Neural cell (in vitro differentiated cells): ENCODE measurements around the gene TRPM3. TPM values are rescaled to one million over a fixed set of nuclear protein-coding genes. Genes with fewer than 3 reads are reported as not detected.
A peak's percentile ranks its signal among the peaks of the same experiment; 100 is the strongest.

Experiments used
- H2AFZ ChIP-seq: fragments of 200-600, 300-800 bp; sonication (generic), shearing (Covaris generic); 2 replicates; pipeline ENCODE4 v1.6.0; 2014; ENCODE audit warnings: low read depth, mild to moderate bottlenecking, antibody characterized with exemption, low read length, moderate library complexity
- H3F3A ChIP-seq: fragments of 200-600 bp; shearing (Covaris generic); 2 replicates; pipeline ENCODE4 v1.6.1; 2016; ENCODE audit warnings: mild to moderate bottlenecking, moderate library complexity, mixed read lengths, antibody characterized with exemption, low read length; ENCODE audit not compliant: insufficient read depth, poor library complexity, severe bottlenecking
- H3K27ac ChIP-seq: fragments of 200-600, 300-800 bp; sonication (generic), shearing (Covaris generic); 2 replicates; pipeline ENCODE4 v1.5.1; 2014; ENCODE audit warnings: mild to moderate bottlenecking, low read length, moderate library complexity
- H3K27me3 ChIP-seq: fragments of 300-800, 200-600 bp; sonication (generic), shearing (Covaris generic); 2 replicates; pipeline ENCODE4 v1.6.0; 2014; ENCODE audit warnings: mild to moderate bottlenecking, low read depth, low read length, moderate library complexity; ENCODE audit not compliant: insufficient read depth
- H3K36me3 ChIP-seq: fragments of 300-800, 200-600 bp; sonication (generic), shearing (Covaris generic); 2 replicates; pipeline ENCODE4 v1.5.1; 2014; ENCODE audit warnings: mild to moderate bottlenecking, antibody characterized with exemption, low read length, moderate library complexity; ENCODE audit not compliant: insufficient read depth
- H3K4me2 ChIP-seq: fragments of 300-800, 200-600 bp; sonication (generic), shearing (Covaris generic); 2 replicates; pipeline ENCODE4 v1.6.0; 2014; ENCODE audit warnings: mild to moderate bottlenecking, low read length
- H3K4me3 ChIP-seq: fragments of 300-800, 200-600 bp; sonication (generic), shearing (Covaris generic); 2 replicates; pipeline ENCODE4 v1.5.1; 2014; ENCODE audit warnings: mild to moderate bottlenecking, low read length, moderate library complexity
- H3K79me2 ChIP-seq: fragments of 200-600 bp; shearing (Covaris generic); replicated peaks from 2 replicates; pipeline ENCODE4 v1.6.0; 2014; ENCODE audit warnings: mild to moderate bottlenecking, low read length, moderate library complexity; ENCODE audit not compliant: insufficient read depth
- H3K9ac ChIP-seq: fragments of 300-800, 200-600 bp; sonication (generic), shearing (Covaris generic); 2 replicates; pipeline ENCODE4 v1.6.1; 2016; ENCODE audit warnings: mild to moderate bottlenecking, low read length, mixed read lengths
- H3K9me2 ChIP-seq: fragments of 200-600 bp; shearing (Covaris generic); 2 replicates; pipeline ENCODE4 v1.6.1; 2016; ENCODE audit warnings: mild to moderate bottlenecking, low read length, mixed read lengths; ENCODE audit not compliant: insufficient read depth
- H3K9me3 ChIP-seq: fragments of 200-600, 300-800 bp; sonication (generic), shearing (Covaris generic); 2 replicates; pipeline ENCODE4 v1.6.1; 2016; ENCODE audit warnings: mild to moderate bottlenecking, mixed run types, low read length, moderate library complexity, mixed read lengths
- H4K20me1 ChIP-seq: fragments of 200-600 bp; shearing (Covaris generic); 2 replicates; pipeline ENCODE4 v1.6.1; 2016; ENCODE audit warnings: mild to moderate bottlenecking, mixed run types; ENCODE audit not compliant: insufficient read depth
- EP300 ChIP-seq: fragments of 450-650 bp; conservative IDR thresholded peaks from 2 replicates; pipeline ENCODE4 v1.6.1; 2014; ENCODE audit warnings: antibody characterized with exemption, mild to moderate bottlenecking, moderate library complexity; ENCODE audit not compliant: poor library complexity, severe bottlenecking
- EZH2 ChIP-seq: fragments of 200-600, 300-800 bp; shearing (Covaris generic), sonication (generic); IDR thresholded peaks from 2 replicates; pipeline ENCODE4 v1.6.1; 2014; ENCODE audit warnings: antibody characterized with exemption, low read length, borderline replicate concordance, mild to moderate bottlenecking; ENCODE audit not compliant: insufficient read depth, poor library complexity, severe bottlenecking
- MXI1 ChIP-seq: fragments of 450-650 bp; conservative IDR thresholded peaks from 2 replicates; pipeline ENCODE4 v1.6.1; 2014; ENCODE audit warnings: antibody characterized with exemption, mild to moderate bottlenecking; ENCODE audit not compliant: poor library complexity, severe bottlenecking
- POLR2AphosphoS5 ChIP-seq: IDR thresholded peaks from 2 replicates; pipeline ENCODE4 v1.6.1; 2012
- RAD21 ChIP-seq: fragments of 450-650 bp; conservative IDR thresholded peaks from 2 replicates; pipeline ENCODE4 v1.6.1; 2014; ENCODE audit warnings: antibody characterized with exemption, mild to moderate bottlenecking, moderate library complexity
- SMC3 ChIP-seq: fragments of 450-650 bp; conservative IDR thresholded peaks from 2 replicates; pipeline ENCODE4 v1.6.1; 2014; ENCODE audit warnings: antibody characterized with exemption, mild to moderate bottlenecking, moderate library complexity; ENCODE audit not compliant: poor library complexity
- TAF1 ChIP-seq: IDR thresholded peaks from 2 replicates; pipeline ENCODE4 v1.6.1; 2012; ENCODE audit warnings: low read depth
- polyA plus RNA-seq: library from polyadenylated mRNA; depleted of rRNA; stranded (reverse); fragments of >200 nt; gene quantifications from 2 replicates; pipeline ENCODE4 v1.2.3, GENCODE V29; 2014
- TF ChIP-seq, protein P1 (sequence below): IDR thresholded peaks from 2 replicates; pipeline ENCODE4 v1.6.1; 2012; ENCODE audit warnings: borderline replicate concordance
- TF ChIP-seq, protein P2 (sequence below): fragments of 450-650 bp; IDR thresholded peaks from 2 replicates; pipeline ENCODE4 v1.5.1; 2014; ENCODE audit warnings: antibody characterized with exemption, mild to moderate bottlenecking, moderate library complexity; ENCODE audit not compliant: poor library complexity, severe bottlenecking

Gene TRPM3
- polyA plus RNA-seq, 1 donor from 2014 or later = 1.3 TPM

GRCh38 chr9:70569791-70570190 lies 551.6 kb downstream of the TRPM3 start:
- no peaks in the 10 kb centered on the region for H3K9me2 ChIP-seq
- no peaks in the 10 kb centered on the region for H3K79me2 ChIP-seq
- H3K4me3 ChIP-seq = peak overlapping the region; percentile 46
- no peak for TF ChIP-seq RAD21
- no peaks in the 10 kb centered on the region for H3K9me3 ChIP-seq
- no peak overlapping the region for H3K9ac ChIP-seq
- no peaks in the 10 kb centered on the region for H3K36me3 ChIP-seq
- H3K4me2 ChIP-seq = peak overlapping the region; percentile 56
- no peaks in the 10 kb centered on the region for H3K27me3 ChIP-seq
- peak overlapping the region; percentile 88 for H3K27ac ChIP-seq
- H3F3A ChIP-seq = no peaks in the 10 kb centered on the region
- H4K20me1 ChIP-seq = no peaks in the 10 kb centered on the region
- H2AFZ ChIP-seq = peak overlapping the region; percentile 84

DNA sequence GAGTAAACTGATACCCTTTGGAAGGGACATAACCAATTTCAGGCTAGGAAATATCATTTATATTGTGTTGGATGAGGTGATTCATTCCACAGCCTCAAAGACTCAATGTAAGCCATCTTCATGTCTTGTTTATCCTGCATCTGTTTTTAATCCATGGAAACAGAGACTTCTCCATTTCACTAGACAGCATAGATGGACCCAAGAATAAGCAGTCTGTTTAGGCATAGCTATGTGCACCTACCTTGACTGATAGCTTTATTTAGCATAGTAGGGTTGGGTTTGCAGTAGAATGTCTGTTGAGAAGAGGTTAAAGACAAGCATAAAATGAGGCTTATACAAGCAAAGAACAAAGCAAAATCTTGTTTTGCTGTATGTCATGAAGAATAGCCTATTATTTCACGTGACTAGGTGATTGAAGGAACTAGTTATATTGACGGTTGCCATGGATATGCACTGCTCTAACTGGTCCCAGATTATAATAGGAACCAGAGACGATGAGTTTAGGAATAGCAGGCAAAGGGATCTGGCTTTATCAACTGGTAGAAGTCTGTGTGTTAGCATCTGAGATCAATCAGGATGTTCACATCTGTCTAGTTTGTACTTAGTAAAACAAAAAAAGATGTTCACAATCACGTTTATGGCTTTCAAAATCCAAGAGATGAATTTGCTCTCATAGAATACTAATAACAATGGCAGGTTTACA lies 552.2 kb downstream of the TRPM3 start:
- H3K27me3 ChIP-seq = no peaks in the 10 kb centered on the region
- peak overlapping the region; percentile 84 for H2AFZ ChIP-seq
- no peaks in the 10 kb centered on the region for H3K9me2 ChIP-seq
- H3K9ac ChIP-seq = peak overlapping the region; percentile 50
- TF ChIP-seq RAD21 = no peak
- TF ChIP-seq EZH2 = no peak
- TF ChIP-seq, protein P1, sequence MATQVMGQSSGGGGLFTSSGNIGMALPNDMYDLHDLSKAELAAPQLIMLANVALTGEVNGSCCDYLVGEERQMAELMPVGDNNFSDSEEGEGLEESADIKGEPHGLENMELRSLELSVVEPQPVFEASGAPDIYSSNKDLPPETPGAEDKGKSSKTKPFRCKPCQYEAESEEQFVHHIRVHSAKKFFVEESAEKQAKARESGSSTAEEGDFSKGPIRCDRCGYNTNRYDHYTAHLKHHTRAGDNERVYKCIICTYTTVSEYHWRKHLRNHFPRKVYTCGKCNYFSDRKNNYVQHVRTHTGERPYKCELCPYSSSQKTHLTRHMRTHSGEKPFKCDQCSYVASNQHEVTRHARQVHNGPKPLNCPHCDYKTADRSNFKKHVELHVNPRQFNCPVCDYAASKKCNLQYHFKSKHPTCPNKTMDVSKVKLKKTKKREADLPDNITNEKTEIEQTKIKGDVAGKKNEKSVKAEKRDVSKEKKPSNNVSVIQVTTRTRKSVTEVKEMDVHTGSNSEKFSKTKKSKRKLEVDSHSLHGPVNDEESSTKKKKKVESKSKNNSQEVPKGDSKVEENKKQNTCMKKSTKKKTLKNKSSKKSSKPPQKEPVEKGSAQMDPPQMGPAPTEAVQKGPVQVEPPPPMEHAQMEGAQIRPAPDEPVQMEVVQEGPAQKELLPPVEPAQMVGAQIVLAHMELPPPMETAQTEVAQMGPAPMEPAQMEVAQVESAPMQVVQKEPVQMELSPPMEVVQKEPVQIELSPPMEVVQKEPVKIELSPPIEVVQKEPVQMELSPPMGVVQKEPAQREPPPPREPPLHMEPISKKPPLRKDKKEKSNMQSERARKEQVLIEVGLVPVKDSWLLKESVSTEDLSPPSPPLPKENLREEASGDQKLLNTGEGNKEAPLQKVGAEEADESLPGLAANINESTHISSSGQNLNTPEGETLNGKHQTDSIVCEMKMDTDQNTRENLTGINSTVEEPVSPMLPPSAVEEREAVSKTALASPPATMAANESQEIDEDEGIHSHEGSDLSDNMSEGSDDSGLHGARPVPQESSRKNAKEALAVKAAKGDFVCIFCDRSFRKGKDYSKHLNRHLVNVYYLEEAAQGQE = peak; percentile 77
- TF ChIP-seq, protein P2, sequence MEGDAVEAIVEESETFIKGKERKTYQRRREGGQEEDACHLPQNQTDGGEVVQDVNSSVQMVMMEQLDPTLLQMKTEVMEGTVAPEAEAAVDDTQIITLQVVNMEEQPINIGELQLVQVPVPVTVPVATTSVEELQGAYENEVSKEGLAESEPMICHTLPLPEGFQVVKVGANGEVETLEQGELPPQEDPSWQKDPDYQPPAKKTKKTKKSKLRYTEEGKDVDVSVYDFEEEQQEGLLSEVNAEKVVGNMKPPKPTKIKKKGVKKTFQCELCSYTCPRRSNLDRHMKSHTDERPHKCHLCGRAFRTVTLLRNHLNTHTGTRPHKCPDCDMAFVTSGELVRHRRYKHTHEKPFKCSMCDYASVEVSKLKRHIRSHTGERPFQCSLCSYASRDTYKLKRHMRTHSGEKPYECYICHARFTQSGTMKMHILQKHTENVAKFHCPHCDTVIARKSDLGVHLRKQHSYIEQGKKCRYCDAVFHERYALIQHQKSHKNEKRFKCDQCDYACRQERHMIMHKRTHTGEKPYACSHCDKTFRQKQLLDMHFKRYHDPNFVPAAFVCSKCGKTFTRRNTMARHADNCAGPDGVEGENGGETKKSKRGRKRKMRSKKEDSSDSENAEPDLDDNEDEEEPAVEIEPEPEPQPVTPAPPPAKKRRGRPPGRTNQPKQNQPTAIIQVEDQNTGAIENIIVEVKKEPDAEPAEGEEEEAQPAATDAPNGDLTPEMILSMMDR = no peak
- TF ChIP-seq SMC3 = peak; percentile 19
- peak; percentile 34 for TF ChIP-seq TAF1
- TF ChIP-seq MXI1 = no peak
- TF ChIP-seq EP300 = peak; percentile 86
- peak; percentile 66 for TF ChIP-seq POLR2AphosphoS5
- H3K79me2 ChIP-seq = no peaks in the 10 kb centered on the region
- H4K20me1 ChIP-seq = no peaks in the 10 kb centered on the region
- no peaks in the 10 kb centered on the region for H3K36me3 ChIP-seq
- peak overlapping the region; percentile 88 for H3K27ac ChIP-seq
- H3K4me3 ChIP-seq = peak overlapping the region; percentile 46
- H3K4me2 ChIP-seq = peak overlapping the region; percentile 56
- H3K9me3 ChIP-seq = no peaks in the 10 kb centered on the region
- H3F3A ChIP-seq = no peaks in the 10 kb centered on the region
